ENCODE data around the gene MYOD1.

The MYOD1 gene

GRCh38 chr11:17765356-17766072, 46.1 kb downstream of the MYOD1 start:
- TF ChIP-seq CEBPB (IDR thresholded peaks at IDR 0.05) (no peak), EP300 (IDR thresholded peaks at IDR 0.05; ENCODE audit: borderline replicate concordance) (no peak), TAF1 (IDR thresholded peaks at IDR 0.05; ENCODE audit: low read depth) (no peak), MAX (IDR thresholded peaks at IDR 0.05) (no peak), TCF12 (IDR thresholded peaks at IDR 0.05; ENCODE audit: low read depth) (no peak), USF1 (IDR thresholded peaks at IDR 0.05) (no peak), REST (IDR thresholded peaks at IDR 0.05; ENCODE audit: low read depth) (no peak), CREB1 (IDR thresholded peaks at IDR 0.05; ENCODE audit: low read depth) (no peak), NFIC (IDR thresholded peaks at IDR 0.05) (no peak), EGR1 (IDR thresholded peaks at IDR 0.05) (no peak), YY1 (IDR thresholded peaks at IDR 0.05; ENCODE audit: low read depth) (no peak), TEAD4 (IDR thresholded peaks at IDR 0.05) (no peak), ZBTB7A (IDR thresholded peaks at IDR 0.05; ENCODE audit: low read depth) (no peak), FOXM1 (IDR thresholded peaks at IDR 0.05; ENCODE audit: borderline replicate concordance, low read depth) (no peak), RAD21 (IDR thresholded peaks at IDR 0.05; ENCODE audit: low read depth) (no peak)

GRCh38 chr11:17766073-17766359, 46.6 kb downstream of the MYOD1 start:
- no peak for TF ChIP-seq EGR1 (IDR thresholded peaks at IDR 0.05)
- no peak for TF ChIP-seq ZBTB7A (IDR thresholded peaks at IDR 0.05; ENCODE audit: low read depth)
- no peak for TF ChIP-seq EP300 (IDR thresholded peaks at IDR 0.05; ENCODE audit: borderline replicate concordance)
- no peak for TF ChIP-seq FOXM1 (IDR thresholded peaks at IDR 0.05; ENCODE audit: borderline replicate concordance, low read depth)
- no peak for TF ChIP-seq TAF1 (IDR thresholded peaks at IDR 0.05; ENCODE audit: low read depth)
- TF ChIP-seq TEAD4 (IDR thresholded peaks at IDR 0.05) = no peak

GRCh38 chr11:17766590-17766989, 47.2 kb downstream of the MYOD1 start:
- TF ChIP-seq YY1 (IDR thresholded peaks at IDR 0.05; ENCODE audit: low read depth) (no peak), EGR1 (IDR thresholded peaks at IDR 0.05) (no peak), CEBPB (IDR thresholded peaks at IDR 0.05) (no peak), CREB1 (IDR thresholded peaks at IDR 0.05; ENCODE audit: low read depth) (no peak), ZBTB7A (IDR thresholded peaks at IDR 0.05; ENCODE audit: low read depth) (no peak), REST (IDR thresholded peaks at IDR 0.05; ENCODE audit: low read depth) (no peak), MAX (IDR thresholded peaks at IDR 0.05) (no peak), TCF12 (IDR thresholded peaks at IDR 0.05; ENCODE audit: low read depth) (no peak), FOXM1 (IDR thresholded peaks at IDR 0.05; ENCODE audit: borderline replicate concordance, low read depth) (no peak), RAD21 (IDR thresholded peaks at IDR 0.05; ENCODE audit: low read depth) (no peak), EP300 (IDR thresholded peaks at IDR 0.05; ENCODE audit: borderline replicate concordance) (no peak), USF1 (IDR thresholded peaks at IDR 0.05) (no peak), TEAD4 (IDR thresholded peaks at IDR 0.05) (no peak), NFIC (IDR thresholded peaks at IDR 0.05) (no peak), TAF1 (IDR thresholded peaks at IDR 0.05; ENCODE audit: low read depth) (no peak)

- no peak for TF ChIP-seq TAF1 (IDR thresholded peaks at IDR 0.05; ENCODE audit: low read depth)
- TF ChIP-seq MAX (IDR thresholded peaks at IDR 0.05) = no peak
- no peak for TF ChIP-seq EP300 (IDR thresholded peaks at IDR 0.05; ENCODE audit: borderline replicate concordance)
- no peak for TF ChIP-seq TCF12 (IDR thresholded peaks at IDR 0.05; ENCODE audit: low read depth)
- no peak for TF ChIP-seq USF1 (IDR thresholded peaks at IDR 0.05)
- no peak for TF ChIP-seq ZBTB7A (IDR thresholded peaks at IDR 0.05; ENCODE audit: low read depth)
- no peak for TF ChIP-seq FOXM1 (IDR thresholded peaks at IDR 0.05; ENCODE audit: borderline replicate concordance, low read depth)
- TF ChIP-seq EGR1 (IDR thresholded peaks at IDR 0.05) = no peak
- TF ChIP-seq RAD21 (IDR thresholded peaks at IDR 0.05; ENCODE audit: low read depth) = no peak
- no peak for TF ChIP-seq CREB1 (IDR thresholded peaks at IDR 0.05; ENCODE audit: low read depth)
- TF ChIP-seq YY1 (IDR thresholded peaks at IDR 0.05; ENCODE audit: low read depth) = no peak
- TF ChIP-seq REST (IDR thresholded peaks at IDR 0.05; ENCODE audit: low read depth) = no peak
- no peak for TF ChIP-seq NFIC (IDR thresholded peaks at IDR 0.05)
- no peak for TF ChIP-seq TEAD4 (IDR thresholded peaks at IDR 0.05)
- no peak for TF ChIP-seq CEBPB (IDR thresholded peaks at IDR 0.05)
Measured at GRCh38 chr11:17767301-17767885, 48.0 kb downstream of the MYOD1 start.

Measured in Ishikawa (cell line).